Parathyroid adenoma (tissue), 2 donors: ENCODE data around the gene GNAZ.

Source experiments
- H2AFZ ChIP-seq: fragments of 300-600 bp; sonication (generic); one replicate; pipeline ENCODE4 v1.7.0; 2017; ENCODE audit warnings: antibody characterized with exemption, mild to moderate bottlenecking
- H3K27ac ChIP-seq: fragments of 300-600 bp; sonication (generic); one replicate; pipeline ENCODE4 v1.7.0; 2017
- H3K27me3 ChIP-seq: fragments of 300-600 bp; sonication (generic); one replicate; pipeline ENCODE4 v1.7.0; 2017; ENCODE audit warnings: low read length; ENCODE audit not compliant: control insufficient read depth, insufficient read depth
- H3K36me3 ChIP-seq: fragments of 300-600 bp; sonication (generic); one replicate; pipeline ENCODE4 v1.7.0; 2017; ENCODE audit warnings: low read length; ENCODE audit not compliant: control insufficient read depth, insufficient read depth
- H3K4me1 ChIP-seq: fragments of 300-600 bp; sonication (generic); one replicate; pipeline ENCODE4 v1.7.0; 2017; ENCODE audit warnings: control low read depth
- H3K4me2 ChIP-seq: fragments of 300-600 bp; sonication (generic); one replicate; pipeline ENCODE4 v1.7.0; 2017; ENCODE audit warnings: low read length
- H3K4me3 ChIP-seq: fragments of 300-600 bp; sonication (generic); one replicate; pipeline ENCODE4 v1.7.0; 2017; ENCODE audit warnings: low read depth, low read length
- H3K79me2 ChIP-seq: fragments of 300-600 bp; sonication (generic); one replicate; pipeline ENCODE4 v1.7.0; 2017; ENCODE audit warnings: control low read depth
- H3K9ac ChIP-seq: fragments of 300-600 bp; sonication (generic); one replicate; pipeline ENCODE4 v1.7.0; 2017; ENCODE audit warnings: mild to moderate bottlenecking
- H3K9me3 ChIP-seq: fragments of 300-600 bp; sonication (generic); one replicate; pipeline ENCODE4 v1.7.0; 2017; ENCODE audit warnings: low read length; ENCODE audit not compliant: control insufficient read depth
- TF ChIP-seq, protein P1 (sequence below): fragments of 300-600 bp; sonication (generic); IDR thresholded peaks from one replicate; pipeline ENCODE4 v1.7.0; 2017; ENCODE audit warnings: antibody characterized with exemption, mild to moderate bottlenecking
- donor health status: primary hyperparathyroidism.

The GNAZ gene

DNA sequence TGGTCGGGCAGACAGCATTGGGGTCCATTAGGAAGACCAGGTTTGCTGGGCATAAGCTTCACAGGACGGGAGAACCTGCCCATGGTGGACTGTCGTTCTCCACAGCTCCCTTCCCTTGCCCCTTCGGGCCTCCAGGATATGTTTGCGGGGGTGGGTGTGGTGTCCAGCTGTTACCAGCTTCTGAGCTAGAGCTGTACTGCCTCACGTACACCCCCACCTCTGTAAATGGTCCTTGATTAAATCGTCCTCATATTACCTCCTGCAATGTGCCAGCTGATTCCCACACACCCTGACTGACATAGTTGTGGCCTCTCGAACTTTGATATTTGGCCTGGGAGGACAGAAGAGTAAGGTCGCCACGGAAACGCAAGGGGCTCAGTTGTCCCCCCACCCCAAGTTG, 93.8 kb downstream of the GNAZ start:
- Histone ChIP-seq H3K79me2 (no peaks in the 10 kb centered on the region), H3K27me3 (no peaks in the 10 kb centered on the region), H3K27ac (no peak overlapping the region), H3K36me3 (no peaks in the 10 kb centered on the region), H3K4me2 (no peak overlapping the region), H2AFZ (no peak overlapping the region), H3K4me3 (no peak overlapping the region), H3K4me1 (no peaks in the 10 kb centered on the region), H3K9ac (no peak overlapping the region), H3K9me3 (no peaks in the 10 kb centered on the region)
- TF ChIP-seq, protein P1, sequence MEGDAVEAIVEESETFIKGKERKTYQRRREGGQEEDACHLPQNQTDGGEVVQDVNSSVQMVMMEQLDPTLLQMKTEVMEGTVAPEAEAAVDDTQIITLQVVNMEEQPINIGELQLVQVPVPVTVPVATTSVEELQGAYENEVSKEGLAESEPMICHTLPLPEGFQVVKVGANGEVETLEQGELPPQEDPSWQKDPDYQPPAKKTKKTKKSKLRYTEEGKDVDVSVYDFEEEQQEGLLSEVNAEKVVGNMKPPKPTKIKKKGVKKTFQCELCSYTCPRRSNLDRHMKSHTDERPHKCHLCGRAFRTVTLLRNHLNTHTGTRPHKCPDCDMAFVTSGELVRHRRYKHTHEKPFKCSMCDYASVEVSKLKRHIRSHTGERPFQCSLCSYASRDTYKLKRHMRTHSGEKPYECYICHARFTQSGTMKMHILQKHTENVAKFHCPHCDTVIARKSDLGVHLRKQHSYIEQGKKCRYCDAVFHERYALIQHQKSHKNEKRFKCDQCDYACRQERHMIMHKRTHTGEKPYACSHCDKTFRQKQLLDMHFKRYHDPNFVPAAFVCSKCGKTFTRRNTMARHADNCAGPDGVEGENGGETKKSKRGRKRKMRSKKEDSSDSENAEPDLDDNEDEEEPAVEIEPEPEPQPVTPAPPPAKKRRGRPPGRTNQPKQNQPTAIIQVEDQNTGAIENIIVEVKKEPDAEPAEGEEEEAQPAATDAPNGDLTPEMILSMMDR = no peak

DNA sequence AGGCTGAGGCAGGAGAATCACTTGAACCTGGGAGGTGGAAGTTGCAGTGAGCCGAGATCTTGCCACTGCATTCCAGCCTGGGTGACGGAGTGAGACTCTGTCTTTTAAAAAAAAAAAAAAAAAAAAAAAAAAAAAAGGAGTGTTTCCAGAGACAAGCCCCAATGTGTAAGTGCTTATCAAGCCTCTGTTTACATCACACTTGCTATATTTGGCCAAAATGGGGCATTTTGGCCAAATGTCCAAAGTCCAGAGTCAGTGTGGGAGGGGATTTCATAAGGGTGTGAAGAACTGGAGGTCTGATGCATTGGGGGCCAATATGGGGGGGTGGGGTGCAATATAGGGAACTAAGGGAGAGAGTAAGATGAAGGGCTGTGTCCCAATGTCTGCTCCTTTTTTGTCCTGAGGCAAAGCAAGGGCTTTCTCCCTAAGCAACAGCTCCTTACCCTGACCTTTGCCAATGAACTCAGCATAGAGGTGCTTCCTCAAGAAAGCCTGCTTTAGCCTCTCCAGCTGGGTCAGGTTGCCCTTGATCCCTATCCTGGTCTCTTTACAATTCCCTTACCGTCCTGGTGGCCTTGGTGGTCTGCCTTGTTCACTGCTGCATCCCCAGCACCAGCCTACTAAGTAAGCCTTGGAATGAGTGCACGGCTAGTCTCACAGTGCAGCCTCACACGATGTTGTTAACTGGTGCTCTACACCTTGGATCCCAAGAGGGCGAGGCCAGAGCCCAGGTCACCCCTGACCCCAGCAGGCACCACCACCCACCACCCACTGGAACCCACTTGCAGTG, 95.9 kb downstream of the GNAZ start:
- Histone ChIP-seq H3K27me3 (no peaks in the 10 kb centered on the region), H3K4me1 (no peaks in the 10 kb centered on the region), H3K9ac (no peak overlapping the region), H2AFZ (no peak overlapping the region), H3K9me3 (no peaks in the 10 kb centered on the region), H3K36me3 (no peaks in the 10 kb centered on the region), H3K4me3 (no peak overlapping the region), H3K79me2 (no peaks in the 10 kb centered on the region), H3K4me2 (no peak overlapping the region), H3K27ac (no peak overlapping the region)
- TF ChIP-seq, protein P1 = no peak

DNA sequence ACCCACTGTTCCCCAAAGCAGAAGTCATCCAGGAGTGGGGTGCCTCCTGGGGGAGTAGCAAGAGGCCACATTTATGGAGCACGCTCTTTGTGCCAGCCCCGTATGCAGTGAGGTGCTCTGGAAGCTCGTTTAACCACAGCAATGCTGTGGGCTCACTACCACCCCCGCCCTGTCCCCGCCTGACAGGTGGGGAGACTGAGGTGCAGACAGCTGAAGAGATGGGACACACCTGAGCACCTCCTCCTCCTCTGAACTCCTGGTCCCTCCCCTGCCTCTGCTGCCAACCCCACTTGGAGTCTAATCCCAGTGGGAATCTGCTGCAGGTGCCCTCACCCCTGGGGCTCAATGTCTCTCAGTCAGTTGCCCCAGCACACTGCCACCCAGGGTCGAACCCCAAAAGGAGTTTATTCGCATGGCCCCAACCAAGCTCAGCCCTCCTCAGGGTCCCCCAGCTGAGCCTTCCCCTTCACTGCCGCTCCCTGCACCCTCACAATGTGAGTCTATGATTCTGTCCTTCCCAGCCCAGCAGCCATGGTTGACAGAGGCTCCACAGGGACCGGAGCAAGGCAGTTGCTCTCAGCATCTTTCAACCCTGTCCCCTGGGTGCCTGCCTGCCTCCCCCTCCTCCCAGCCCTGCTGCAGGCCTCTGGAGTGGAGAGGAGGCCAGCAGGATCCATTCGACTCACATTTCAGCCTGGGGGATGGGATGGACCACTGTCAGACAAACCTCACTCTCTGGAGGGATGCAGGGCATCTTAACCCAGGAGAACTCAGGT, 96.7 kb downstream of the GNAZ start:
- Histone ChIP-seq H3K4me1 (no peaks in the 10 kb centered on the region), H2AFZ (no peak overlapping the region), H3K79me2 (no peaks in the 10 kb centered on the region), H3K36me3 (no peaks in the 10 kb centered on the region), H3K9ac (no peak overlapping the region), H3K4me3 (no peak overlapping the region), H3K27me3 (no peaks in the 10 kb centered on the region), H3K4me2 (no peak overlapping the region), H3K27ac (no peak overlapping the region), H3K9me3 (no peaks in the 10 kb centered on the region)
- TF ChIP-seq, protein P1 = no peak

DNA sequence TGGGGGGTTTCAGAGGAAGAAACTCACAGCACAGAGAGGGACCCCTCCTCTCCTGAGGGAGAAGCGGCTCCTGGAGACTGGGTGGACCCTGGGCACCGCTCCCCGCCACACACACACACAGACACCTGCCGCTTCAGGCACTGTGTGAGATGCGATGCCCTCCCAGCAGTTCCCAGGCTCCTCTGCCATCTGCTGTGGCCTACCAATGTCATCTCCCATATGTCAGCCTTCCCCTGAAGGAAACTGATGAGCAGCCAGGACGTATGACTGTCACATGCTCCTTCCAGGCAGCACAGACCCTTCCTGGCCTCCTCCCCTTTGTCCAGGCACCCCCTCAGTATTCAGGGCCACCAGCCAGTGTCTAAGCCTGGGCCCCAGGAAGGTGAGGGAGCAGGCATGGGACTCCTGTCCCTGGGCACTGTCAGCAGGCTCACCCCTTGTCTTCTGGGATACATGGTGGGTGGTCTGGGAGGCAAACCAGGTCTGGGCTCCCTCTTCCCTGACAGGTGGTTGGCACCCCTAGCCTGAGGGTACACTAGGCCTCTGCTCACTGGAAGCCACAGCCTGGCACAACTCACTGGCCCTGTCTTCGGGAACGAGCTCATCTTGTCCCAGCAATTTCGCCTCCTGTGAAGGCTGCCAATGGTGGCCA, 98.2 kb downstream of the GNAZ start:
- no peak overlapping the region for H3K9ac ChIP-seq
- no peaks in the 10 kb centered on the region for H3K9me3 ChIP-seq
- H3K27ac ChIP-seq = no peak overlapping the region
- no peaks in the 10 kb centered on the region for H3K79me2 ChIP-seq
- H3K27me3 ChIP-seq = no peaks in the 10 kb centered on the region
- H2AFZ ChIP-seq = no peak overlapping the region
- no peaks in the 10 kb centered on the region for H3K4me1 ChIP-seq
- no peak overlapping the region for H3K4me3 ChIP-seq
- H3K36me3 ChIP-seq = no peaks in the 10 kb centered on the region
- TF ChIP-seq, protein P1 = no peak
- H3K4me2 ChIP-seq = no peak overlapping the region
